ENCODE results near the gene PHF14.

DNA sequence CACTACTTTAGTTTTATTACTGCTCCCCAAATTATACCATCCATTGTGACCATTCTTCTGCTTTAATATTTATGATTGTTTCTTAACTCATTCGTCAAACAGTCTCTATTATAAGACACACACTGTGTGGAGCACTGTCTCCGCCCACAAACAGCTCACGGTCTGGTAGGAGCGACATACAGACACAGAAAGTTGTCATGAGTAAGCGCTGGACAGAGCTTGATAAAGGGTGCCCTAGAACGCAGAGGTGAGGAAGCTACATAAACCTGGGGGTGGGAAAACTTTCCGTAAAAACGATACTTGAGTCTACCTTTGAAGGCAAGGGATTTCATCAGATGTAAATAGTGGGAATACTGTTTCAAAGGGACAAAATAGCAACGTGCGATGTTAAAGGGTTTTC is 207.9 kb downstream of the PHF14 start:
- no peak for TF ChIP-seq FOXA2 (IDR thresholded peaks at IDR 0.05)
- TF ChIP-seq, protein P1, sequence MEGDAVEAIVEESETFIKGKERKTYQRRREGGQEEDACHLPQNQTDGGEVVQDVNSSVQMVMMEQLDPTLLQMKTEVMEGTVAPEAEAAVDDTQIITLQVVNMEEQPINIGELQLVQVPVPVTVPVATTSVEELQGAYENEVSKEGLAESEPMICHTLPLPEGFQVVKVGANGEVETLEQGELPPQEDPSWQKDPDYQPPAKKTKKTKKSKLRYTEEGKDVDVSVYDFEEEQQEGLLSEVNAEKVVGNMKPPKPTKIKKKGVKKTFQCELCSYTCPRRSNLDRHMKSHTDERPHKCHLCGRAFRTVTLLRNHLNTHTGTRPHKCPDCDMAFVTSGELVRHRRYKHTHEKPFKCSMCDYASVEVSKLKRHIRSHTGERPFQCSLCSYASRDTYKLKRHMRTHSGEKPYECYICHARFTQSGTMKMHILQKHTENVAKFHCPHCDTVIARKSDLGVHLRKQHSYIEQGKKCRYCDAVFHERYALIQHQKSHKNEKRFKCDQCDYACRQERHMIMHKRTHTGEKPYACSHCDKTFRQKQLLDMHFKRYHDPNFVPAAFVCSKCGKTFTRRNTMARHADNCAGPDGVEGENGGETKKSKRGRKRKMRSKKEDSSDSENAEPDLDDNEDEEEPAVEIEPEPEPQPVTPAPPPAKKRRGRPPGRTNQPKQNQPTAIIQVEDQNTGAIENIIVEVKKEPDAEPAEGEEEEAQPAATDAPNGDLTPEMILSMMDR (IDR thresholded peaks at IDR 0.05; ENCODE audit: low read depth, low read length, missing input control) = no peak
- TF ChIP-seq, protein P2, sequence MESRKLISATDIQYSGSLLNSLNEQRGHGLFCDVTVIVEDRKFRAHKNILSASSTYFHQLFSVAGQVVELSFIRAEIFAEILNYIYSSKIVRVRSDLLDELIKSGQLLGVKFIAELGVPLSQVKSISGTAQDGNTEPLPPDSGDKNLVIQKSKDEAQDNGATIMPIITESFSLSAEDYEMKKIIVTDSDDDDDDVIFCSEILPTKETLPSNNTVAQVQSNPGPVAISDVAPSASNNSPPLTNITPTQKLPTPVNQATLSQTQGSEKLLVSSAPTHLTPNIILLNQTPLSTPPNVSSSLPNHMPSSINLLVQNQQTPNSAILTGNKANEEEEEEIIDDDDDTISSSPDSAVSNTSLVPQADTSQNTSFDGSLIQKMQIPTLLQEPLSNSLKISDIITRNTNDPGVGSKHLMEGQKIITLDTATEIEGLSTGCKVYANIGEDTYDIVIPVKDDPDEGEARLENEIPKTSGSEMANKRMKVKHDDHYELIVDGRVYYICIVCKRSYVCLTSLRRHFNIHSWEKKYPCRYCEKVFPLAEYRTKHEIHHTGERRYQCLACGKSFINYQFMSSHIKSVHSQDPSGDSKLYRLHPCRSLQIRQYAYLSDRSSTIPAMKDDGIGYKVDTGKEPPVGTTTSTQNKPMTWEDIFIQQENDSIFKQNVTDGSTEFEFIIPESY (IDR thresholded peaks at IDR 0.05) = no peak
- TF ChIP-seq, protein P3, sequence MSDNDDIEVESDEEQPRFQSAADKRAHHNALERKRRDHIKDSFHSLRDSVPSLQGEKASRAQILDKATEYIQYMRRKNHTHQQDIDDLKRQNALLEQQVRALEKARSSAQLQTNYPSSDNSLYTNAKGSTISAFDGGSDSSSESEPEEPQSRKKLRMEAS (IDR thresholded peaks at IDR 0.05) = no peak
- TF ChIP-seq YY1 (IDR thresholded peaks at IDR 0.05) = no peak
- TF ChIP-seq, protein P4, sequence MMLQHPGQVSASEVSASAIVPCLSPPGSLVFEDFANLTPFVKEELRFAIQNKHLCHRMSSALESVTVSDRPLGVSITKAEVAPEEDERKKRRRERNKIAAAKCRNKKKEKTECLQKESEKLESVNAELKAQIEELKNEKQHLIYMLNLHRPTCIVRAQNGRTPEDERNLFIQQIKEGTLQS (IDR thresholded peaks at IDR 0.05) = no peak
- TF ChIP-seq, protein P5, sequence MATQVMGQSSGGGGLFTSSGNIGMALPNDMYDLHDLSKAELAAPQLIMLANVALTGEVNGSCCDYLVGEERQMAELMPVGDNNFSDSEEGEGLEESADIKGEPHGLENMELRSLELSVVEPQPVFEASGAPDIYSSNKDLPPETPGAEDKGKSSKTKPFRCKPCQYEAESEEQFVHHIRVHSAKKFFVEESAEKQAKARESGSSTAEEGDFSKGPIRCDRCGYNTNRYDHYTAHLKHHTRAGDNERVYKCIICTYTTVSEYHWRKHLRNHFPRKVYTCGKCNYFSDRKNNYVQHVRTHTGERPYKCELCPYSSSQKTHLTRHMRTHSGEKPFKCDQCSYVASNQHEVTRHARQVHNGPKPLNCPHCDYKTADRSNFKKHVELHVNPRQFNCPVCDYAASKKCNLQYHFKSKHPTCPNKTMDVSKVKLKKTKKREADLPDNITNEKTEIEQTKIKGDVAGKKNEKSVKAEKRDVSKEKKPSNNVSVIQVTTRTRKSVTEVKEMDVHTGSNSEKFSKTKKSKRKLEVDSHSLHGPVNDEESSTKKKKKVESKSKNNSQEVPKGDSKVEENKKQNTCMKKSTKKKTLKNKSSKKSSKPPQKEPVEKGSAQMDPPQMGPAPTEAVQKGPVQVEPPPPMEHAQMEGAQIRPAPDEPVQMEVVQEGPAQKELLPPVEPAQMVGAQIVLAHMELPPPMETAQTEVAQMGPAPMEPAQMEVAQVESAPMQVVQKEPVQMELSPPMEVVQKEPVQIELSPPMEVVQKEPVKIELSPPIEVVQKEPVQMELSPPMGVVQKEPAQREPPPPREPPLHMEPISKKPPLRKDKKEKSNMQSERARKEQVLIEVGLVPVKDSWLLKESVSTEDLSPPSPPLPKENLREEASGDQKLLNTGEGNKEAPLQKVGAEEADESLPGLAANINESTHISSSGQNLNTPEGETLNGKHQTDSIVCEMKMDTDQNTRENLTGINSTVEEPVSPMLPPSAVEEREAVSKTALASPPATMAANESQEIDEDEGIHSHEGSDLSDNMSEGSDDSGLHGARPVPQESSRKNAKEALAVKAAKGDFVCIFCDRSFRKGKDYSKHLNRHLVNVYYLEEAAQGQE (IDR thresholded peaks at IDR 0.05) = no peak
